Sigmoid colon (tissue), 7 donors: ENCODE measurements around the gene CCDC85C. TPM values are rescaled to one million over a fixed set of nuclear protein-coding genes. Genes with fewer than 3 reads are reported as not detected.

Experiments used
- DNase-seq: peaks from one replicate; pipeline ENCODE4 v3.0.0-alpha.2; 2019
- H3K27ac ChIP-seq, 4 donors: fragments of 200-600 bp; sonication (generic); one replicate each; pipeline ENCODE4 v1.5.1; 2016 to 2019; ENCODE audit warnings: mild to moderate bottlenecking in 1 of 4
- H3K27me3 ChIP-seq, 3 donors: fragments of 200-600 bp; sonication (generic); one replicate each; pipeline ENCODE4 v1.5.1; 2019; ENCODE audit warnings: mild to moderate bottlenecking in 1 of 3
- H3K36me3 ChIP-seq, 4 donors: fragments of 200-600 bp; sonication (generic); one replicate each; pipeline ENCODE4 v1.5.1; 2016 to 2019
- H3K4me1 ChIP-seq, 4 donors: fragments of 200-600 bp; sonication (generic); one replicate each; pipeline ENCODE4 v1.5.1; 2017 to 2019
- H3K4me3 ChIP-seq, 4 donors: fragments of 200-600 bp; sonication (generic); one replicate each; pipeline ENCODE4 v1.5.1; 2017 to 2019; ENCODE audit warnings: mild to moderate bottlenecking in 2 of 4, moderate library complexity in 1 of 4
- H3K9me3 ChIP-seq, 4 donors: fragments of 200-600 bp in 3 of 4; sonication (generic) in 3 of 4; one replicate each; pipeline versions ENCODE4 v1.5.1 to v1.6.1; 2013 to 2019
- EP300 ChIP-seq, 4 donors: sonication (generic); formaldehyde crosslinking; IDR thresholded peaks; one replicate each; pipeline ENCODE4 v1.6.1; 2017; ENCODE audit warnings: antibody characterized with exemption in 4 of 4
- POLR2A ChIP-seq, 2 donors: fragments of 450-650 bp; IDR thresholded peaks; one replicate each; pipeline ENCODE4 v1.6.1; 2016; ENCODE audit warnings: antibody characterized with exemption in 2 of 2, mild to moderate bottlenecking in 2 of 2, moderate library complexity in 2 of 2
- POLR2AphosphoS5 ChIP-seq, 4 donors: sonication (generic); formaldehyde crosslinking; IDR thresholded peaks; one replicate each; pipeline ENCODE4 v1.6.1; 2017; ENCODE audit warnings: antibody characterized with exemption in 4 of 4
- WGBS, 2 donors: extraction: QIAGEN DNeasy Blood & Tissue Kit; methylation state at CpG; one replicate each; pipeline ENCODE4 v1.1.7; 2013; 5-methylcytosine and 5-hydroxymethylcytosine counted together
- intact Hi-C: fragments of 100-400 bp; cut with DNase I; formaldehyde crosslinking; loops from one replicate; pipeline ENCODE4 v1.15.1; 2023
- polyA plus RNA-seq, 3 donors: library from polyadenylated mRNA; stranded (reverse); fragments of 200-250 nt; gene quantifications; one replicate each; pipeline ENCODE4 v1.2.3, GENCODE V29; 2013
- total RNA-seq, 4 donors: library from RNA; depleted of rRNA; stranded (reverse); fragments of >200 nt; gene quantifications; one replicate each; pipeline ENCODE4 v1.1.0, GENCODE V29; 2016
- TF ChIP-seq, protein P1 (sequence below), 4 experiments: fragments of 450-650 bp in 3 of 4; fragments of 200-600 bp in 1 of 4; IDR thresholded peaks; one replicate each; pipeline ENCODE4 v1.5.1; 2016 to 2019; ENCODE audit warnings: antibody characterized with exemption in 4 of 4, mild to moderate bottlenecking in 3 of 4, moderate library complexity in 2 of 4
- donor health status: healthy with polysubstance abuse.
- donor health status: Bipolar disorder and iron deficiency.
- donor health status: healthy.

The CCDC85C gene
- total and polyA plus RNA-seq, 7 donors: 11.4 to 79.0 (median 28.1) TPM

GRCh38 chr14:99465288-99465687, 138.7 kb downstream of the CCDC85C start:
- intact Hi-C loops: no loop called here
- no peaks in the 10 kb centered on the region for H3K27me3 ChIP-seq
- H3K27ac ChIP-seq: no peak overlapping the region
- H3K36me3 ChIP-seq: peaks cover 6 to 51% (median 29%) of the 10 kb centered on the region in 4 donors
- WGBS, 2 donors: 94% methylated on average over 9 of the region's 9 CpGs
- H3K4me3 ChIP-seq: no peak overlapping the region
- H3K9me3 ChIP-seq: no peaks in the 10 kb centered on the region
- DNase-seq: no peak
- TF ChIP-seq, protein P1, sequence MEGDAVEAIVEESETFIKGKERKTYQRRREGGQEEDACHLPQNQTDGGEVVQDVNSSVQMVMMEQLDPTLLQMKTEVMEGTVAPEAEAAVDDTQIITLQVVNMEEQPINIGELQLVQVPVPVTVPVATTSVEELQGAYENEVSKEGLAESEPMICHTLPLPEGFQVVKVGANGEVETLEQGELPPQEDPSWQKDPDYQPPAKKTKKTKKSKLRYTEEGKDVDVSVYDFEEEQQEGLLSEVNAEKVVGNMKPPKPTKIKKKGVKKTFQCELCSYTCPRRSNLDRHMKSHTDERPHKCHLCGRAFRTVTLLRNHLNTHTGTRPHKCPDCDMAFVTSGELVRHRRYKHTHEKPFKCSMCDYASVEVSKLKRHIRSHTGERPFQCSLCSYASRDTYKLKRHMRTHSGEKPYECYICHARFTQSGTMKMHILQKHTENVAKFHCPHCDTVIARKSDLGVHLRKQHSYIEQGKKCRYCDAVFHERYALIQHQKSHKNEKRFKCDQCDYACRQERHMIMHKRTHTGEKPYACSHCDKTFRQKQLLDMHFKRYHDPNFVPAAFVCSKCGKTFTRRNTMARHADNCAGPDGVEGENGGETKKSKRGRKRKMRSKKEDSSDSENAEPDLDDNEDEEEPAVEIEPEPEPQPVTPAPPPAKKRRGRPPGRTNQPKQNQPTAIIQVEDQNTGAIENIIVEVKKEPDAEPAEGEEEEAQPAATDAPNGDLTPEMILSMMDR (IDR thresholded peaks at IDR 0.05): no peak
- no peak for TF ChIP-seq EP300 (IDR thresholded peaks at IDR 0.05)
- TF ChIP-seq POLR2A (IDR thresholded peaks at IDR 0.05): no peak
- TF ChIP-seq POLR2AphosphoS5 (IDR thresholded peaks at IDR 0.05): no peak
- peaks cover 0 to 16% (median 11%) of the 10 kb centered on the region in 4 donors for H3K4me1 ChIP-seq

DNA sequence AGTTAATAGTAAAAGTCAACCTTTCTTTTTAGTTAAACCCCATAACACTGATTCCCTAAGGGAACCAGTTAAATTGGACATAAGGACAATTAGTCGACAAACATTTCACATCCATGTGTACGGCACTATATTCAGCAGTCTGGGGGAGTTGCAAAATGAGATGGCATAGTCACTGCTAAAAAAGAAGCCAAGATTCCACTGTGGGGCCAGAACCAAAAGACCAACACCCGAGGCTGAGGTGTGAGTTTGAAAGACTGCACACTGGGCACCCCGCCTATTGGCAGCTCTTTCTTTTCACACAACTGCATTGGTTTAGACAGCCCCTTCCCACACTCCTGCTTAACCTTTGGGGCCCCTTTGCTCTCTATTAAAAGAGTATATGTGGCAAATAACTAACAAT, 140.0 kb downstream of the CCDC85C start:
- TF ChIP-seq EP300 (IDR thresholded peaks at IDR 0.05) (no peak), POLR2AphosphoS5 (IDR thresholded peaks at IDR 0.05) (no peak), POLR2A (IDR thresholded peaks at IDR 0.05) (no peak)
- TF ChIP-seq, protein P1 (IDR thresholded peaks at IDR 0.05): no peak
- H3K4me3 ChIP-seq: no peak overlapping the region
- no peak overlapping the region for H3K27ac ChIP-seq
- H3K9me3 ChIP-seq: no peaks in the 10 kb centered on the region
- peaks cover 6 to 59% (median 30%) of the 10 kb centered on the region in 4 donors for H3K36me3 ChIP-seq
- peaks cover 0 to 22% (median 15%) of the 10 kb centered on the region in 4 donors for H3K4me1 ChIP-seq
- H3K27me3 ChIP-seq: no peaks in the 10 kb centered on the region
- no peak for DNase-seq
- 92 to 94% methylated on average over 4 of the region's 4 CpGs for WGBS, 2 donors
- intact Hi-C loops: no loop called here

GRCh38 chr14:99462210-99462609, 141.8 kb downstream of the CCDC85C start:
- Histone ChIP-seq H3K9me3 (no peaks in the 10 kb centered on the region), H3K36me3 (peaks cover 6 to 70% (median 33%) of the 10 kb centered on the region in 4 donors), H3K27ac (no peak overlapping the region), H3K4me3 (no peak overlapping the region), H3K27me3 (no peaks in the 10 kb centered on the region), H3K4me1 (peaks cover 0 to 13% (median 4%) of the 10 kb centered on the region in 4 donors)
- TF ChIP-seq, protein P1 (IDR thresholded peaks at IDR 0.05): no peak
- TF ChIP-seq EP300 (IDR thresholded peaks at IDR 0.05): no peak
- no peak for TF ChIP-seq POLR2A (IDR thresholded peaks at IDR 0.05)
- no peak for TF ChIP-seq POLR2AphosphoS5 (IDR thresholded peaks at IDR 0.05)
- intact Hi-C loops: no loop called here
- no peak for DNase-seq
- 69 to 70% methylated on average over 6 of the region's 6 CpGs for WGBS, 2 donors

- no peak for DNase-seq
- Histone ChIP-seq H3K4me1 (peaks cover 0 to 8% (median 3%) of the 10 kb centered on the region in 4 donors), H3K4me3 (no peak overlapping the region), H3K36me3 (peaks cover 6 to 77% (median 34%) of the 10 kb centered on the region in 4 donors), H3K9me3 (no peaks in the 10 kb centered on the region), H3K27me3 (no peaks in the 10 kb centered on the region), H3K27ac (no peak overlapping the region)
- no peak for TF ChIP-seq POLR2A (IDR thresholded peaks at IDR 0.05)
- TF ChIP-seq, protein P1 (IDR thresholded peaks at IDR 0.05): no peak
- TF ChIP-seq EP300 (IDR thresholded peaks at IDR 0.05): no peak
- WGBS, 2 donors: 85 to 94% methylated on average over 5 of the region's 5 CpGs
- intact Hi-C loops: no loop called here
These were observed 142.5 kb downstream of the CCDC85C start for GRCh38 chr14:99461411-99462085.
